Natural killer cell (primary cell): ENCODE measurements around the gene FOXI2. TPM values are rescaled to one million over a fixed set of nuclear protein-coding genes. Genes with fewer than 3 reads are reported as not detected.
A peak's percentile ranks its signal among the peaks of the same experiment; 100 is the strongest.

ENCODE experiments used
- ATAC-seq, 3 donors: fragments of 150-1000 bp in 2 of 3; fragments of 200-7000 bp in 1 of 3; cut with Tn5 transposase; 1 replicate in 1 of 3; 2 replicates in 2 of 3; pipeline ENCODE4 v1.10.0; 2021; ENCODE audit warnings: mild to moderate bottlenecking in 2 of 3, moderate library complexity in 2 of 3
- DNase-seq, 2 donors: peaks; one replicate each; pipeline versions ENCODE4 v3.0.0 to v3.0.0-alpha.2; 2013 to 2021; ENCODE audit warnings: mixed read lengths in 1 of 2
- H3K27ac ChIP-seq: one replicate; pipeline ENCODE4 v1.5.1; 2013; ENCODE audit warnings: mild to moderate bottlenecking, low read length
- H3K27me3 ChIP-seq: one replicate; pipeline ENCODE4 v1.6.1; 2013; ENCODE audit warnings: low read length; ENCODE audit not compliant: control insufficient read depth, insufficient read depth
- H3K36me3 ChIP-seq: one replicate; pipeline ENCODE4 v1.6.1; 2013; ENCODE audit warnings: low read length; ENCODE audit not compliant: control insufficient read depth, insufficient read depth
- H3K4me1 ChIP-seq: one replicate; pipeline ENCODE4 v1.6.1; 2013; ENCODE audit warnings: low read length; ENCODE audit not compliant: control insufficient read depth, insufficient read depth
- H3K4me3 ChIP-seq: one replicate; pipeline ENCODE4 v1.5.1; 2013; ENCODE audit warnings: low read length
- H3K9me3 ChIP-seq: one replicate; pipeline ENCODE4 v1.6.1; 2013; ENCODE audit warnings: low read length; ENCODE audit not compliant: control insufficient read depth, insufficient read depth
- H3K27ac Mint-ChIP-seq, 2 donors: one replicate each; pipeline ENCODE4 v1.8.0; 2022; ENCODE audit warnings: mild to moderate bottlenecking in 2 of 2, mixed read lengths in 2 of 2, moderate library complexity in 1 of 2
- H3K27me3 Mint-ChIP-seq, 2 donors: one replicate each; pipeline ENCODE4 v1.8.0; 2022; ENCODE audit warnings: low read depth in 2 of 2, mixed read lengths in 2 of 2
- H3K36me3 Mint-ChIP-seq: one replicate; pipeline ENCODE4 v1.8.0; 2022; ENCODE audit warnings: mixed read lengths
- H3K4me1 Mint-ChIP-seq, 2 donors: one replicate each; pipeline ENCODE4 v1.8.0; 2022; ENCODE audit warnings: mixed read lengths in 2 of 2
- H3K4me3 Mint-ChIP-seq: one replicate; pipeline ENCODE4 v1.8.0; 2022; ENCODE audit warnings: mild to moderate bottlenecking, moderate library complexity, mixed read lengths
- H3K9me3 Mint-ChIP-seq, 2 donors: one replicate each; pipeline ENCODE4 v1.8.0; 2022; ENCODE audit warnings: mixed read lengths in 2 of 2
- WGBS: methylation state at CpG from one replicate; pipeline ENCODE4 v1.1.7; 2013; ENCODE audit warnings: missing lambda C conversion rate; ENCODE audit not compliant: insufficient coverage; 5-methylcytosine and 5-hydroxymethylcytosine counted together
- intact Hi-C: fragments of 100-400 bp; cut with micrococcal nuclease; formaldehyde crosslinking; loops from one replicate; pipeline ENCODE4 v1.14.2; 2022
- total RNA-seq, 4 donors: library from RNA; stranded (reverse); fragments of 120-200 nt in 1 of 4; gene quantifications; one replicate each; pipeline versions ENCODE4 v1.2.3 to v1.2.4, GENCODE V29; 2013 to 2022
- TF ChIP-seq, protein P1 (sequence below): fragments of 200-600 bp; IDR thresholded peaks from one replicate; pipeline ENCODE4 v1.8.0; 2022; ENCODE audit warnings: antibody characterized with exemption

FOXI2 gene
- total RNA-seq, 3 donors from 2014 or later (not counting 1 experiment from before 2014, with no cell fraction given) = not detected

DNA sequence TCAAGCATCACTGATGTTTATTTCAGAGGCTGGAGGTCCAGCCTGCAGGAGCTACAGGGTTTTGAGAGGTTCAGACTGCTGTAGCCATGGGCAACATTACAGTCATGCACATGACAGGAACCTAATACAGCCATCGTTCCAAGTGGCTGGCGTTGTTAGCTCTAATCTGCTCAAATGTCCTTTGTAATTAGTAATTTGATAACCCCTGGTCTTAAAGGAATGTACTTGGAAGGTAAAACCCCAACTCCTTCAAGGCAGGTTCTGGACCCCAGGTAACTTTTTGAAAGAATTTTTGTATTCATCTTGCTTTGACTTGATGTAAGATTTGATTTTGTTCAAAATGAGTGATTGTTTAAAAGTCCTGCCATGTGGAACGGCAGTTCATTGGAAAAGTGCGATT is 34.7 kb upstream of the FOXI2 start:
- no peaks in the 10 kb centered on the region for H3K4me1 Mint-ChIP-seq
- WGBS = 80% methylated on average over 4 of the region's 4 CpGs
- H3K27me3 Mint-ChIP-seq = peaks cover 18 to 36% of the 10 kb centered on the region in 2 donors
- no peaks in the 10 kb centered on the region for H3K9me3 Mint-ChIP-seq
- Histone ChIP-seq H3K36me3 (no peaks in the 10 kb centered on the region), H3K4me1 (no peaks in the 10 kb centered on the region), H3K4me3 (no peak overlapping the region), H3K27ac (no peak overlapping the region), H3K9me3 (no peaks in the 10 kb centered on the region), H3K27me3 (no peaks in the 10 kb centered on the region)
- intact Hi-C loops = no loop called here
- ATAC-seq = no peak
- DNase-seq = no peak
- no peak overlapping the region for H3K4me3 Mint-ChIP-seq
- no peak overlapping the region for H3K27ac Mint-ChIP-seq
- no peaks in the 10 kb centered on the region for H3K36me3 Mint-ChIP-seq
- TF ChIP-seq, protein P1, sequence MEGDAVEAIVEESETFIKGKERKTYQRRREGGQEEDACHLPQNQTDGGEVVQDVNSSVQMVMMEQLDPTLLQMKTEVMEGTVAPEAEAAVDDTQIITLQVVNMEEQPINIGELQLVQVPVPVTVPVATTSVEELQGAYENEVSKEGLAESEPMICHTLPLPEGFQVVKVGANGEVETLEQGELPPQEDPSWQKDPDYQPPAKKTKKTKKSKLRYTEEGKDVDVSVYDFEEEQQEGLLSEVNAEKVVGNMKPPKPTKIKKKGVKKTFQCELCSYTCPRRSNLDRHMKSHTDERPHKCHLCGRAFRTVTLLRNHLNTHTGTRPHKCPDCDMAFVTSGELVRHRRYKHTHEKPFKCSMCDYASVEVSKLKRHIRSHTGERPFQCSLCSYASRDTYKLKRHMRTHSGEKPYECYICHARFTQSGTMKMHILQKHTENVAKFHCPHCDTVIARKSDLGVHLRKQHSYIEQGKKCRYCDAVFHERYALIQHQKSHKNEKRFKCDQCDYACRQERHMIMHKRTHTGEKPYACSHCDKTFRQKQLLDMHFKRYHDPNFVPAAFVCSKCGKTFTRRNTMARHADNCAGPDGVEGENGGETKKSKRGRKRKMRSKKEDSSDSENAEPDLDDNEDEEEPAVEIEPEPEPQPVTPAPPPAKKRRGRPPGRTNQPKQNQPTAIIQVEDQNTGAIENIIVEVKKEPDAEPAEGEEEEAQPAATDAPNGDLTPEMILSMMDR = no peak

DNA sequence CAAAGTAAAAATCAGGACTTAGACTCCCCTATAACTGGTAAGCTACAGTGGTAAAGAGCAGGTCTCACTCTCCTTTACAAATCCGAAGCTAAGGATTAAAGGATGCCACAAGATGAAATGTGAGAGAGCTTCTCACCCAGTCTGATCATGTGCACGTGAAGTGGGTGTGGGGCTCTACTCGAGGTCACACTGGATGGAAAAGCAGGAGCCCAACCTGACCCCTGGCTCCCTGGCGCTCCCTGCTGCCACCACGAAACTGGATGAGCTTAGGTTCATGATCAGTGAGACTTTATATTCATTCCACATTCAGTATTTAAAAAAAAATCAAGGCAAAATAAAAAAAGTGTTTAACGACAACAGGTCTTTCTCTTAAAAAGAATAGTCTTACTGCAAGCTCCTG is 21.7 kb upstream of the FOXI2 start:
- H3K27ac Mint-ChIP-seq = no peak overlapping the region
- DNase-seq = no peak
- Histone ChIP-seq H3K36me3 (no peaks in the 10 kb centered on the region), H3K4me1 (no peaks in the 10 kb centered on the region), H3K27me3 (no peaks in the 10 kb centered on the region), H3K4me3 (no peak overlapping the region), H3K9me3 (no peaks in the 10 kb centered on the region), H3K27ac (no peak overlapping the region)
- ATAC-seq = no peak
- H3K4me3 Mint-ChIP-seq = no peak overlapping the region
- no peaks in the 10 kb centered on the region for H3K4me1 Mint-ChIP-seq
- TF ChIP-seq, protein P1 = no peak
- H3K36me3 Mint-ChIP-seq = no peaks in the 10 kb centered on the region
- WGBS = 58% methylated on average over 6 of the region's 6 CpGs
- intact Hi-C loops = loop anchor here (10.0 kb wide), 1 partner anchor 300 kb away; no protein-coding TSS in a partner anchor
- H3K9me3 Mint-ChIP-seq = no peaks in the 10 kb centered on the region
- no peaks in the 10 kb centered on the region for H3K27me3 Mint-ChIP-seq

DNA sequence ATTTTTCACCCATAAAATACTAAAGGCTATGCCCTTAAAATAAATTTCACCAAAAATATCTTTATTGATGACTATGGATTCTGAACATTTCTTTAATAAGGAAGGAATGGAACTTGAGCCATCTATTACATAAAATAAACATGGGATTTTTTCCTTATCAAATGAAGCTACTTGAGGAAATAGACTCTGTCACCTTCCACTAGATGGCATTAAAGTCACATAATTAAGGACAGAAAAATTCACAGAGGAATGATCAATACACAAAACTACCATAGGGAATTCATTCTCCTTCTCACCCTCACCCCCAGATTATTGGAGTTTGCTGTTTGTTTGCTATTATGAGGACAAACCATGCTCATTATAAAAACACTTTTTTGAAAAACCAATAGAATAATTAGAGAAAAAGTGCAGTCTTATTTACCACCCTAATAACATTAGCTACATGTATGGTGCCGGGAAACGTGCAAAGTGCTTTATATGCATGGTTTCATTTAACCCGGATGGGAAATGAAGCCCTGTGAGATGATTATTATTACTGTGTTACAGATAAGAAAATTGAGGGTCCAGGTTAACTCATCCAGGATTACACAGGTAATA is 21.1 kb upstream of the FOXI2 start:
- 88% methylated on average over 3 of the region's 3 CpGs for WGBS
- no peaks in the 10 kb centered on the region for H3K9me3 ChIP-seq
- intact Hi-C loops = loop anchor here (10.0 kb wide), 1 partner anchor 299 kb away; no protein-coding TSS in a partner anchor
- no peak overlapping the region for H3K4me3 ChIP-seq
- Mint-ChIP-seq H3K4me3 (no peak overlapping the region), H3K9me3 (no peaks in the 10 kb centered on the region), H3K27me3 (no peaks in the 10 kb centered on the region), H3K36me3 (no peaks in the 10 kb centered on the region), H3K27ac (no peak overlapping the region), H3K4me1 (no peaks in the 10 kb centered on the region)
- TF ChIP-seq, protein P1 = no peak
- H3K27me3 ChIP-seq = no peaks in the 10 kb centered on the region
- H3K27ac ChIP-seq = no peak overlapping the region
- no peaks in the 10 kb centered on the region for H3K36me3 ChIP-seq
- H3K4me1 ChIP-seq = no peaks in the 10 kb centered on the region
- DNase-seq (peak in 1 of 2 donors; percentile 29), ATAC-seq (no peak)

DNA sequence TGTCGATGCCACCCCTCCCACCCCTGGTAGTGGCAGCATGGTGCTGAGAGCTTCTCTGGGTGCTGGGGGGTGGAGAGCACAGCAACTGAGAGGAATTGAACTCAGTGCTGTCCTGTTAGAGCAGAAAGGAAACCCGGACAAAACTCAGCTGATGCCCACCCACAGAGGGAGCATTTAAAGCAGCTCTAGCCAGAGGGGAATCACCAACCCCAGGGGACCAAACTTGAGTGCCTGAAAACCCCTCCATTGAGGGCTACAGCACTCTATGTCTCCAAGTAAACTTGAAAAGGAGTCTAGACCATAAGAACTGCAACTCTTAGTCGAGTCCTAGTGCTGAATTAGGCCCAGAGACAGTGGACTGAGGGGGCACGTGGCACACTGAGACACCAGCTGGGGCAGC is 16.8 kb upstream of the FOXI2 start:
- ATAC-seq (no peak), DNase-seq (no peak)
- TF ChIP-seq, protein P1 = no peak
- no peaks in the 10 kb centered on the region for H3K4me1 Mint-ChIP-seq
- H3K9me3 ChIP-seq = no peaks in the 10 kb centered on the region
- H3K36me3 ChIP-seq = no peaks in the 10 kb centered on the region
- no peaks in the 10 kb centered on the region for H3K36me3 Mint-ChIP-seq
- intact Hi-C loops = no loop called here
- no peak overlapping the region for H3K4me3 ChIP-seq
- H3K27me3 ChIP-seq = no peaks in the 10 kb centered on the region
- H3K27ac Mint-ChIP-seq = no peak overlapping the region
- no peaks in the 10 kb centered on the region for H3K4me1 ChIP-seq
- H3K27ac ChIP-seq = no peak overlapping the region
- peaks cover 15 to 20% of the 10 kb centered on the region in 2 donors for H3K27me3 Mint-ChIP-seq
- no peak overlapping the region for H3K4me3 Mint-ChIP-seq
- 76% methylated on average over 4 of the region's 4 CpGs for WGBS
- peaks cover 0 to 2% of the 10 kb centered on the region in 2 donors for H3K9me3 Mint-ChIP-seq
